GM12864 (cell line): ENCODE measurements around the gene MTHFS.

Experiments used
- DNase-seq: peaks from one replicate; pipeline ENCODE4 v3.0.0-alpha.2; 2011; ENCODE audit warnings: low read depth
- H3K4me3 ChIP-seq: 2 replicates; pipeline ENCODE4 v1.5.1; 2011; ENCODE audit warnings: mild to moderate bottlenecking, low read depth, low read length, control low read depth
- TF ChIP-seq, protein P1 (sequence below): IDR thresholded peaks from 2 replicates; pipeline ENCODE4 v1.5.1; 2011; ENCODE audit warnings: low read depth, mild to moderate bottlenecking, moderate library complexity, low read length, control low read depth, inconsistent platforms; ENCODE audit errors: missing control alignments

Gene MTHFS

DNA sequence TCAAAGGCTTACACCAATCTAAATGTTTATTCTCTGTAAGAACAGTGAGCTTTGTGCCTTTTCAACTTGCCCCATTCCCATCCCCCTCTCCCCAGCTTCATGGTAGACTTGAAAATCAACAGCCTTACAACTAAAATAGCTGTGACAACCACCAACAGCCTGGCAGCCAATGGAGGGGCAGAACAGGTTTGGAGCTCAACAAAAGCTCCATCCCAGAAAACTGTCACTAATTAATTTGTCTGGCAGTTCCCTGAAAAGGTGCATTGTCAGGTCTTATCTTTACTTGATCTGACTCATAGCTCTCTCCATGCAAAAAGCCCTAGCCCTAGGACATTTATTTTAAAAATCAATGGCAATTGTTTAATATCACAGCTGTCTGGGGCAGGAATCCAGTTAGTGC lies 22.6 kb downstream of the MTHFS start:
- TF ChIP-seq, protein P1, sequence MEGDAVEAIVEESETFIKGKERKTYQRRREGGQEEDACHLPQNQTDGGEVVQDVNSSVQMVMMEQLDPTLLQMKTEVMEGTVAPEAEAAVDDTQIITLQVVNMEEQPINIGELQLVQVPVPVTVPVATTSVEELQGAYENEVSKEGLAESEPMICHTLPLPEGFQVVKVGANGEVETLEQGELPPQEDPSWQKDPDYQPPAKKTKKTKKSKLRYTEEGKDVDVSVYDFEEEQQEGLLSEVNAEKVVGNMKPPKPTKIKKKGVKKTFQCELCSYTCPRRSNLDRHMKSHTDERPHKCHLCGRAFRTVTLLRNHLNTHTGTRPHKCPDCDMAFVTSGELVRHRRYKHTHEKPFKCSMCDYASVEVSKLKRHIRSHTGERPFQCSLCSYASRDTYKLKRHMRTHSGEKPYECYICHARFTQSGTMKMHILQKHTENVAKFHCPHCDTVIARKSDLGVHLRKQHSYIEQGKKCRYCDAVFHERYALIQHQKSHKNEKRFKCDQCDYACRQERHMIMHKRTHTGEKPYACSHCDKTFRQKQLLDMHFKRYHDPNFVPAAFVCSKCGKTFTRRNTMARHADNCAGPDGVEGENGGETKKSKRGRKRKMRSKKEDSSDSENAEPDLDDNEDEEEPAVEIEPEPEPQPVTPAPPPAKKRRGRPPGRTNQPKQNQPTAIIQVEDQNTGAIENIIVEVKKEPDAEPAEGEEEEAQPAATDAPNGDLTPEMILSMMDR = no peak
- DNase-seq = no peak
- H3K4me3 ChIP-seq = no peak overlapping the region

- no peak for DNase-seq
- no peak overlapping the region for H3K4me3 ChIP-seq
- TF ChIP-seq, protein P1 = no peak
Measured at GRCh38 chr15:79872358-79873017, 24.3 kb downstream of the MTHFS start.

DNA sequence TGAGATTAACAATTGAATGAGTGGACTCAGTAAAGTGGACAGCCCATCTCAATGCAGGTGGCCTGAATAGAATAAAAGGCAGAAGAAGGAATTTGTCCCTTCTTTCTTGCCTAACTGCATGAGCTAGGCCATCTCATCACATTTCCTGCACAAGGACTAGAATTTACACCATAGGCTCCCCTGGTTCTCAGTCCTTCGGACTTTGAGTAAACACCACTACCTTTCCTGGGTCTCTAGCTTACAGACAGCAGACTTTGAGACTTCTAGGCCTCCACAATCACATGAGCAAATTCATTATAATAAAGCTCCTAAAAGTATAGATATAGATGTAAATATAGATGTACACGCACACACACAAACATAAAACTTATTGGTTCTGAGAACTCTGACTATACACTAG lies 28.3 kb downstream of the MTHFS start:
- DNase-seq = no peak
- TF ChIP-seq, protein P1 = no peak
- no peak overlapping the region for H3K4me3 ChIP-seq

DNA sequence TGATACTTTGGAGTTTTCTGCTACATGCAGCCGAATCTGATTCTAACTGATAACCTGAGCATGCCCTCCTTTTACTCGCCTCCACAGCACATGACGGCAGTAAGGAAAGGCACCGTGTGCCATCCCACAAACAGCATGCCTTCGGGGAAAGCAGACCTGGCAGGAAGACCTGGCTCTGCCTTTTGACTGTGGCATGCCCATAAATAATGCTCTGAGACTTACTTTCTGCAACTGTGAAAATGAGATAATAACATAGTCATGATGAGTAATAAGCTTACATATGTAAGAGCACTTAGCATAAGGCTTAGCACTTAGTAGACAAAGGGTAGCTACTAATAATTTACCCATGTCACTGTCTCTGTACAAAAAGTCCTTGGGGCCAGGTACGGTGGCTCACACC lies 32.9 kb downstream of the MTHFS start:
- no peak for DNase-seq
- no peak overlapping the region for H3K4me3 ChIP-seq
- TF ChIP-seq, protein P1 = no peak

GRCh38 chr15:79862191-79862590 lies 34.6 kb downstream of the MTHFS start:
- no peak for DNase-seq
- no peak overlapping the region for H3K4me3 ChIP-seq
- TF ChIP-seq, protein P1 = no peak

DNA sequence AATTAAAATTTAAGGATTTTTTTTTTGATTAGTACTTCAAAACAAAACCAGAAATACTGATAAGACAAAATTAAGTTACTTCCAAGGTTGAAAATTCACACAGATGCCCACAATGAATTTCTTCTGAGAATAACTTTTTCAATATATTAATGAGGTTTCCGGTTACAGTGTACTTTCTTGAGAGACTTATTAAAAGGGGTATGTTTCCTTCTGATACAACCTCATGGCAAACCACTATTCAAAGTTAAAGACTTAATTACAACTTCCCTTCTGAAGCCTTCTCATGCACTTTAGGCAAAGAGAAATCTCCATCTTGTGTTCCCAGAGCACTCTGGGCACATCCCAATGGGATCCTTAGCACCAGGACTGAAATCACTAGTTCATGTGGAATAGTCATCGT lies 36.2 kb downstream of the MTHFS start:
- no peak for DNase-seq
- TF ChIP-seq, protein P1 = no peak
- H3K4me3 ChIP-seq = no peak overlapping the region

DNA sequence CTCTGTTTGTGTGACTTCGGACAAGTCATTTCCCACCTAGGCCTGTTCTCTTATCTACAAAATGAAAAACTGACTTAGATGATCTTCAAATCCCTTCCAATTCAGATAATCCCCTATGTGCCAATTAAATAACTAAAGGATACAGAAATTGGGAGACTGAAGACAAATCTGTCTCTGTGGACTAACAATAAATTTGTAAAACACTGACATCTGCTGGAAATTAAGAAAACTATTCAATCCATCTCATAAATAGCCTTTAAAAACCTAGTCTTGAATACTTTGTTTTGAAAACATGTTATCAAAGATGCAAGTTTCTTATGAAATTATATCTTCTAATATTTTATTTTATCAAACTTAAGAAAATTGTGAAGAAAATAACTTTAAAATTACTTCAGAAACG lies 38.3 kb downstream of the MTHFS start:
- TF ChIP-seq, protein P1 = no peak
- no peak for DNase-seq
- no peak overlapping the region for H3K4me3 ChIP-seq
